Stimulated activated naive CD8-positive, alpha-beta T cell treated with anti-CD3 and anti-CD28 coated beads, Interleukin-15, Interleukin-2, amounts not matched to agents 100 ng/mL and 50 ng/mL, for 24 hours (primary cell): Measurements from ENCODE around the gene CCT5.
"Not testable (repeated sequence)": the region's sequence is repeated elsewhere in the genome, so short reads cannot be mapped to it uniquely, and the experiment has no call there.

Experiments
- H3K27ac Mint-ChIP-seq: one replicate; pipeline ENCODE4 v1.8.0; 2021; ENCODE audit warnings: mild to moderate bottlenecking, mixed read lengths
- H3K27me3 Mint-ChIP-seq: one replicate; pipeline ENCODE4 v1.8.0; 2021; ENCODE audit warnings: mixed read lengths
- H3K36me3 Mint-ChIP-seq: one replicate; pipeline ENCODE4 v1.8.0; 2021; ENCODE audit warnings: low read depth, mixed read lengths
- H3K4me1 Mint-ChIP-seq: one replicate; pipeline ENCODE4 v1.8.0; 2021; ENCODE audit warnings: low read depth, mixed read lengths
- H3K4me3 Mint-ChIP-seq: one replicate; pipeline ENCODE4 v1.8.0; 2021; ENCODE audit warnings: mild to moderate bottlenecking, mixed read lengths
- H3K9me3 Mint-ChIP-seq: one replicate; pipeline ENCODE4 v1.8.0; 2021; ENCODE audit warnings: mixed read lengths

The CCT5 gene

GRCh38 chr5:10229306-10230048 is 20.6 kb upstream of the CCT5 start:
- H3K4me1 Mint-ChIP-seq = no peaks in the 10 kb centered on the region
- H3K9me3 Mint-ChIP-seq = peaks cover 13% of the 10 kb centered on the region
- no peak overlapping the region for H3K27ac Mint-ChIP-seq
- H3K36me3 Mint-ChIP-seq = peaks cover 60% of the 10 kb centered on the region
- H3K27me3 Mint-ChIP-seq = no peaks in the 10 kb centered on the region
- H3K4me3 Mint-ChIP-seq = no peak overlapping the region

GRCh38 chr5:10232386-10232785 is 17.7 kb upstream of the CCT5 start:
- peaks cover 58% of the 10 kb centered on the region for H3K36me3 Mint-ChIP-seq
- H3K27me3 Mint-ChIP-seq = no peaks in the 10 kb centered on the region
- H3K4me1 Mint-ChIP-seq = no peaks in the 10 kb centered on the region
- H3K9me3 Mint-ChIP-seq = no peaks in the 10 kb centered on the region
- no peak overlapping the region for H3K4me3 Mint-ChIP-seq
- no peak overlapping the region for H3K27ac Mint-ChIP-seq

GRCh38 chr5:10233011-10233410 is 17.1 kb upstream of the CCT5 start:
- Mint-ChIP-seq H3K4me3 (no peak overlapping the region), H3K9me3 (no peaks in the 10 kb centered on the region), H3K27me3 (no peaks in the 10 kb centered on the region), H3K27ac (no peak overlapping the region), H3K4me1 (no peaks in the 10 kb centered on the region), H3K36me3 (peaks cover 59% of the 10 kb centered on the region)

GRCh38 chr5:10233505-10233904 is 16.6 kb upstream of the CCT5 start:
- Mint-ChIP-seq H3K36me3 (peaks cover 60% of the 10 kb centered on the region), H3K27me3 (no peaks in the 10 kb centered on the region), H3K4me1 (no peaks in the 10 kb centered on the region), H3K27ac (no peak overlapping the region), H3K9me3 (no peaks in the 10 kb centered on the region), H3K4me3 (no peak overlapping the region)

GRCh38 chr5:10235350-10235749 is 14.7 kb upstream of the CCT5 start:
- Mint-ChIP-seq H3K4me1 (no peaks in the 10 kb centered on the region), H3K9me3 (no peaks in the 10 kb centered on the region), H3K27me3 (no peaks in the 10 kb centered on the region), H3K4me3 (no peak overlapping the region), H3K27ac (no peak overlapping the region), H3K36me3 (peaks cover 52% of the 10 kb centered on the region)

- Mint-ChIP-seq H3K27me3 (no peaks in the 10 kb centered on the region), H3K27ac (no peak overlapping the region), H3K36me3 (peaks cover 31% of the 10 kb centered on the region), H3K9me3 (no peaks in the 10 kb centered on the region), H3K4me3 (no peak overlapping the region), H3K4me1 (peaks cover 13% of the 10 kb centered on the region)
Observed at GRCh38 chr5:10243660-10244240, 6.3 kb upstream of the CCT5 start.

- H3K4me3 Mint-ChIP-seq = no peak overlapping the region
- peaks cover 18% of the 10 kb centered on the region for H3K4me1 Mint-ChIP-seq
- H3K9me3 Mint-ChIP-seq = no peaks in the 10 kb centered on the region
- no peak overlapping the region for H3K27ac Mint-ChIP-seq
- no peaks in the 10 kb centered on the region for H3K27me3 Mint-ChIP-seq
- H3K36me3 Mint-ChIP-seq = peaks cover 27% of the 10 kb centered on the region
Observed at GRCh38 chr5:10244342-10244944, 5.6 kb upstream of the CCT5 start.

GRCh38 chr5:10246761-10247160 is 3.3 kb upstream of the CCT5 start:
- Mint-ChIP-seq H3K27ac (no peak overlapping the region), H3K36me3 (peaks cover 38% of the 10 kb centered on the region), H3K27me3 (no peaks in the 10 kb centered on the region), H3K9me3 (no peaks in the 10 kb centered on the region), H3K4me1 (peaks cover 27% of the 10 kb centered on the region), H3K4me3 (no peak overlapping the region)

GRCh38 chr5:10247217-10247616 is 2.9 kb upstream of the CCT5 start:
- not testable (repeated sequence) for H3K27me3 Mint-ChIP-seq, H3K4me3 Mint-ChIP-seq, H3K9me3 Mint-ChIP-seq, H3K27ac Mint-ChIP-seq
- Mint-ChIP-seq H3K36me3 (peaks cover 39% of the 10 kb centered on the region), H3K4me1 (peaks cover 32% of the 10 kb centered on the region)

GRCh38 chr5:10248378-10249260 is 1.5 kb upstream of the CCT5 start:
- Mint-ChIP-seq H3K27ac (peak overlapping the region; percentile 100), H3K4me3 (peak overlapping the region; percentile 98), H3K36me3 (peaks cover 37% of the 10 kb centered on the region), H3K9me3 (no peaks in the 10 kb centered on the region), H3K27me3 (no peaks in the 10 kb centered on the region), H3K4me1 (peaks cover 46% of the 10 kb centered on the region)

GRCh38 chr5:10250806-10251276 is 761 bp downstream of the CCT5 start:
- Mint-ChIP-seq H3K4me1 (peaks cover 61% of the 10 kb centered on the region), H3K27ac (peak overlapping the region; percentile 94), H3K36me3 (peaks cover 52% of the 10 kb centered on the region), H3K27me3 (no peaks in the 10 kb centered on the region), H3K9me3 (no peaks in the 10 kb centered on the region), H3K4me3 (peak overlapping the region; percentile 98)

GRCh38 chr5:10251405-10251804 is 1.3 kb downstream of the CCT5 start:
- H3K36me3 Mint-ChIP-seq = peaks cover 57% of the 10 kb centered on the region

GRCh38 chr5:10253390-10253789 is 3.3 kb downstream of the CCT5 start:
- Mint-ChIP-seq H3K4me3 (peak overlapping the region; percentile 65), H3K9me3 (no peaks in the 10 kb centered on the region), H3K27me3 (no peaks in the 10 kb centered on the region), H3K4me1 (peaks cover 81% of the 10 kb centered on the region), H3K36me3 (peaks cover 66% of the 10 kb centered on the region), H3K27ac (no peak overlapping the region)

More at GRCh38 chr5:10251405-10251804, 1.3 kb downstream of the CCT5 start:
- Mint-ChIP-seq H3K9me3 (no peaks in the 10 kb centered on the region), H3K27ac (peak overlapping the region; percentile 94), H3K27me3 (no peaks in the 10 kb centered on the region), H3K4me3 (peak overlapping the region; percentile 98), H3K4me1 (peaks cover 67% of the 10 kb centered on the region)

GRCh38 chr5:10254686-10255085 is 4.6 kb downstream of the CCT5 start:
- Mint-ChIP-seq H3K4me1 (peaks cover 73% of the 10 kb centered on the region), H3K27ac (peak overlapping the region; percentile 29), H3K4me3 (peak overlapping the region; percentile 19), H3K9me3 (no peaks in the 10 kb centered on the region), H3K27me3 (no peaks in the 10 kb centered on the region), H3K36me3 (peaks cover 78% of the 10 kb centered on the region)
